Hepatocyte (in vitro differentiated cells): ENCODE data around the gene FIGNL1. TPM values are rescaled to one million over a fixed set of nuclear protein-coding genes. Genes with fewer than 3 reads are reported as not detected.

Experiments
- DNase-seq: peaks from one replicate; pipeline ENCODE4 v3.0.0-alpha.2; 2016; ENCODE audit warnings: low spot score
- H2AFZ ChIP-seq: fragments of 200-600 bp; sonication (generic); 2 replicates; pipeline ENCODE4 v1.6.0; 2016; ENCODE audit warnings: antibody characterized with exemption, mild to moderate bottlenecking
- H3K27ac ChIP-seq: fragments of 200-600 bp; sonication (generic); 2 replicates; pipeline ENCODE4 v1.5.1; 2016; ENCODE audit warnings: mild to moderate bottlenecking
- H3K27me3 ChIP-seq: fragments of 200-600 bp; sonication (generic); 2 replicates; pipeline ENCODE4 v1.6.1; 2016
- H3K36me3 ChIP-seq: fragments of 200-600 bp; sonication (generic); replicated peaks from 2 replicates; pipeline ENCODE4 v1.5.1; 2016; ENCODE audit warnings: low read depth; ENCODE audit not compliant: insufficient read depth
- H3K4me1 ChIP-seq: fragments of 200-600 bp; sonication (generic); 2 replicates; pipeline ENCODE4 v1.5.1; 2016; ENCODE audit warnings: mild to moderate bottlenecking, moderate library complexity; ENCODE audit not compliant: insufficient read depth
- H3K4me2 ChIP-seq: fragments of 200-600 bp; sonication (generic); 2 replicates; pipeline ENCODE4 v1.6.0; 2016
- H3K4me3 ChIP-seq: fragments of 200-600 bp; sonication (generic); 2 replicates; pipeline ENCODE4 v1.5.1; 2016; ENCODE audit warnings: mild to moderate bottlenecking
- H3K79me2 ChIP-seq: fragments of 200-600 bp; sonication (generic); 2 replicates; pipeline ENCODE4 v1.6.0; 2017; ENCODE audit warnings: mild to moderate bottlenecking
- H3K9me2 ChIP-seq: fragments of 200-600 bp; sonication (generic); replicated peaks from 2 replicates; pipeline ENCODE4 v1.6.0; 2017; ENCODE audit warnings: mild to moderate bottlenecking; ENCODE audit not compliant: insufficient read depth
- H3K9me3 ChIP-seq: fragments of 200-600 bp; sonication (generic); 2 replicates; pipeline ENCODE4 v1.5.1; 2016; ENCODE audit warnings: low read depth, mild to moderate bottlenecking
- H4K20me1 ChIP-seq: fragments of 200-600 bp; sonication (generic); 2 replicates; pipeline ENCODE4 v1.6.0; 2016; ENCODE audit warnings: mild to moderate bottlenecking; ENCODE audit not compliant: insufficient read depth, poor library complexity, severe bottlenecking
- CTCF ChIP-seq: fragments of 200-600 bp; sonication (generic); IDR thresholded peaks from 2 replicates; pipeline ENCODE4 v1.5.1; 2016; ENCODE audit warnings: antibody characterized with exemption, mild to moderate bottlenecking; ENCODE audit not compliant: poor library complexity
- EZH2 ChIP-seq: fragments of 200-600 bp; sonication (generic); IDR thresholded peaks from 2 replicates; pipeline ENCODE4 v1.6.1; 2016; ENCODE audit warnings: antibody characterized with exemption, mild to moderate bottlenecking, borderline replicate concordance
- EZH2phosphoT487 ChIP-seq: fragments of 200-600 bp; sonication (generic); IDR thresholded peaks from one replicate; pipeline ENCODE4 v1.6.1; 2018; ENCODE audit warnings: antibody characterized with exemption, mild to moderate bottlenecking, low read depth, moderate library complexity; ENCODE audit not compliant: unreplicated experiment, severe bottlenecking
- WGBS: methylation state at CpG from one replicate; pipeline ENCODE4 v1.1.6; 2016; ENCODE audit warnings: low lambda C conversion rate; ENCODE audit errors: missing lambda C conversion rate; 5-methylcytosine and 5-hydroxymethylcytosine counted together
- polyA plus RNA-seq: library from polyadenylated mRNA; unstranded; fragments of >200 nt; fragmentation: Nextera tagmentation; extraction: Ambion mirVana; gene quantifications from 2 replicates; pipeline ENCODE4 v1.2.1, GENCODE V29; 2016
- total RNA-seq: library from RNA; depleted of rRNA; stranded (reverse); fragments of >200 nt; gene quantifications from 2 replicates; pipeline ENCODE4 v1.2.3, GENCODE V29; 2014

The FIGNL1 gene
- total and polyA plus RNA-seq, 2 experiments from 2014 or later, result 4.3 to 13.6 TPM

- no peaks in the 10 kb centered on the region for H3K36me3 ChIP-seq
- H3K4me3 ChIP-seq, result no peak overlapping the region
- H3K4me1 ChIP-seq, result peaks cover 28% of the 10 kb centered on the region
- no peak for DNase-seq
- no peaks in the 10 kb centered on the region for H3K27me3 ChIP-seq
- H3K4me2 ChIP-seq, result no peak overlapping the region
- TF ChIP-seq EZH2, result no peak
- WGBS, result 88% methylated on average over 30 of the region's 30 CpGs
- no peaks in the 10 kb centered on the region for H4K20me1 ChIP-seq
- H3K9me2 ChIP-seq, result no peaks in the 10 kb centered on the region
- H2AFZ ChIP-seq, result no peak overlapping the region
- no peak overlapping the region for H3K27ac ChIP-seq
- H3K9me3 ChIP-seq, result no peaks in the 10 kb centered on the region
- H3K79me2 ChIP-seq, result no peaks in the 10 kb centered on the region
Observed at GRCh38 chr7:50492770-50493519, 42.8 kb upstream of the FIGNL1 start.

GRCh38 chr7:50491943-50492342 lies 41.8 kb upstream of the FIGNL1 start:
- Histone ChIP-seq H3K36me3 (no peaks in the 10 kb centered on the region), H3K79me2 (no peaks in the 10 kb centered on the region), H3K27me3 (no peaks in the 10 kb centered on the region), H3K9me3 (no peaks in the 10 kb centered on the region), H3K4me3 (no peak overlapping the region), H3K27ac (no peak overlapping the region), H4K20me1 (no peaks in the 10 kb centered on the region), H3K4me1 (peaks cover 20% of the 10 kb centered on the region), H3K9me2 (no peaks in the 10 kb centered on the region), H2AFZ (no peak overlapping the region), H3K4me2 (no peak overlapping the region)
- DNase-seq, result no peak
- no peak for TF ChIP-seq EZH2phosphoT487
- TF ChIP-seq EZH2, result no peak
- TF ChIP-seq CTCF, result no peak
- WGBS, result 83% methylated on average over 1 of the region's 1 CpG

GRCh38 chr7:50491209-50491608 lies 41.1 kb upstream of the FIGNL1 start:
- H3K4me2 ChIP-seq, result no peak overlapping the region
- no peak overlapping the region for H3K4me3 ChIP-seq
- H3K9me3 ChIP-seq, result no peaks in the 10 kb centered on the region
- H3K79me2 ChIP-seq, result no peaks in the 10 kb centered on the region
- TF ChIP-seq EZH2phosphoT487 (no peak), EZH2 (no peak), CTCF (no peak)
- no peaks in the 10 kb centered on the region for H3K9me2 ChIP-seq
- H4K20me1 ChIP-seq, result no peaks in the 10 kb centered on the region
- DNase-seq, result no peak
- H3K27ac ChIP-seq, result no peak overlapping the region
- H3K4me1 ChIP-seq, result peaks cover 12% of the 10 kb centered on the region
- H2AFZ ChIP-seq, result no peak overlapping the region
- 75% methylated on average over 5 of the region's 5 CpGs for WGBS
- no peaks in the 10 kb centered on the region for H3K36me3 ChIP-seq
- no peaks in the 10 kb centered on the region for H3K27me3 ChIP-seq

GRCh38 chr7:50488379-50488778 lies 38.2 kb upstream of the FIGNL1 start:
- H3K79me2 ChIP-seq, result no peaks in the 10 kb centered on the region
- H3K4me2 ChIP-seq, result no peak overlapping the region
- no peak overlapping the region for H3K27ac ChIP-seq
- H3K9me2 ChIP-seq, result no peaks in the 10 kb centered on the region
- H3K4me1 ChIP-seq, result no peaks in the 10 kb centered on the region
- no peaks in the 10 kb centered on the region for H3K36me3 ChIP-seq
- no peak for DNase-seq
- TF ChIP-seq CTCF (no peak), EZH2 (no peak), EZH2phosphoT487 (no peak)
- no peak overlapping the region for H3K4me3 ChIP-seq
- H4K20me1 ChIP-seq, result no peaks in the 10 kb centered on the region
- no peak overlapping the region for H2AFZ ChIP-seq
- H3K27me3 ChIP-seq, result no peaks in the 10 kb centered on the region
- no peaks in the 10 kb centered on the region for H3K9me3 ChIP-seq
